Prostate gland (tissue), 2 donors: ENCODE results near the gene KRT13. TPM values are rescaled to one million over a fixed set of nuclear protein-coding genes. Genes with fewer than 3 reads are reported as not detected.

Experiments
- DNase-seq: peaks from one replicate; pipeline ENCODE4 v3.0.0-alpha.2; 2019; ENCODE audit warnings: low spot score
- H3K27ac ChIP-seq, 2 donors: fragments of 200-600 bp; sonication (generic); 2 replicates each; pipeline ENCODE4 v1.5.1; 2017 to 2019
- H3K27me3 ChIP-seq: fragments of 200-600 bp; sonication (generic); replicated peaks from 2 replicates; pipeline ENCODE4 v1.5.1; 2019; ENCODE audit not compliant: insufficient read depth
- H3K36me3 ChIP-seq, 2 donors: fragments of 200-600 bp; sonication (generic); 1 replicate in 1 of 2; 2 replicates in 1 of 2; pipeline versions ENCODE4 v1.5.1 to v1.8.1; 2017 to 2019
- H3K4me1 ChIP-seq: fragments of 200-600 bp; sonication (generic); replicated peaks from 2 replicates; pipeline ENCODE4 v1.5.1; 2019
- H3K4me3 ChIP-seq, 2 donors: fragments of 200-600 bp; sonication (generic); 2 replicates each; pipeline ENCODE4 v1.5.1; 2017 to 2019
- H3K9me3 ChIP-seq: fragments of 200-600 bp; sonication (generic); 2 replicates; pipeline ENCODE4 v1.5.1; 2017
- CTCF ChIP-seq, 4 experiments: fragments of 200-600 bp in 2 of 4; fragments of 450-650 bp in 2 of 4; sonication (generic) in 2 of 4; IDR thresholded peaks; 1 replicate in 3 of 4; 2 replicates in 1 of 4; pipeline ENCODE4 v1.5.1; 2016 to 2019; ENCODE audit warnings: antibody characterized with exemption in 4 of 4, mild to moderate bottlenecking in 2 of 4, moderate library complexity in 2 of 4
- POLR2A ChIP-seq: fragments of 450-650 bp; IDR thresholded peaks from one replicate; pipeline ENCODE4 v1.6.1; 2016; ENCODE audit warnings: antibody characterized with exemption, mild to moderate bottlenecking
- POLR2AphosphoS5 ChIP-seq: sonication (generic); formaldehyde crosslinking; IDR thresholded peaks from one replicate; pipeline ENCODE4 v1.6.1; 2017; ENCODE audit warnings: antibody characterized with exemption
- WGBS: methylation state at CpG from one replicate; pipeline ENCODE4 v1.1.5; 2018; 5-methylcytosine and 5-hydroxymethylcytosine counted together
- intact Hi-C: fragments of 100-400 bp; cut with DNase I; formaldehyde crosslinking; loops from one replicate; pipeline ENCODE4 v1.14.2; 2022
- total RNA-seq, 2 donors: library from RNA; depleted of rRNA; stranded (reverse); fragments of >200 nt; gene quantifications; one replicate each; pipeline ENCODE4 v1.1.0, GENCODE V29; 2016

The KRT13 gene
- total RNA-seq, 2 donors from 2014 or later, result 38.4 to 62.7 TPM

DNA sequence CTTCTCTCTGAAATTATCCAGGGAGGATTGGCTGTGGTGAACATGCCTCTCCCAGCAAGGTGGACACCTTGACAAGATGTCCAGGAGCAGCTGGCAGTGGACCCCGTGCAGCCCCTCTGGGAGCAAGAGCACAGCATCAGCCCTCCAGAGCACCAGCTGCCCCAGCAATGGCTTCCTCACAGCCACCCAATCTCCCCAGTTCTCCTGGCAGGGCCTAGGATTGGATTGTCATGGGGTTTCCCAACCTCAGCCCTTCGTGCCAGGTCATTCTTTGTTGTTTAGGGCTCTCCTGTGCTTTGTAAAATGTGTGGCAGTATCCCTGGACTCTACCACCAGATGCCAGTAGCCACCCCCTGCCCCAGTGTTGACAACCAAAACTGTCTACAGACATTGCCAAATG is 13.9 kb downstream of the KRT13 start:
- no peak for DNase-seq
- Histone ChIP-seq H3K27me3 (no peaks in the 10 kb centered on the region), H3K4me1 (no peaks in the 10 kb centered on the region), H3K9me3 (no peaks in the 10 kb centered on the region), H3K36me3 (no peaks in the 10 kb centered on the region), H3K27ac (no peak overlapping the region), H3K4me3 (no peak overlapping the region)
- TF ChIP-seq CTCF (IDR thresholded peaks at IDR 0.05) (no peak), POLR2AphosphoS5 (no peak), POLR2A (no peak)
- intact Hi-C loops, result no loop called here
- WGBS, result 20% methylated on average over 2 of the region's 2 CpGs

DNA sequence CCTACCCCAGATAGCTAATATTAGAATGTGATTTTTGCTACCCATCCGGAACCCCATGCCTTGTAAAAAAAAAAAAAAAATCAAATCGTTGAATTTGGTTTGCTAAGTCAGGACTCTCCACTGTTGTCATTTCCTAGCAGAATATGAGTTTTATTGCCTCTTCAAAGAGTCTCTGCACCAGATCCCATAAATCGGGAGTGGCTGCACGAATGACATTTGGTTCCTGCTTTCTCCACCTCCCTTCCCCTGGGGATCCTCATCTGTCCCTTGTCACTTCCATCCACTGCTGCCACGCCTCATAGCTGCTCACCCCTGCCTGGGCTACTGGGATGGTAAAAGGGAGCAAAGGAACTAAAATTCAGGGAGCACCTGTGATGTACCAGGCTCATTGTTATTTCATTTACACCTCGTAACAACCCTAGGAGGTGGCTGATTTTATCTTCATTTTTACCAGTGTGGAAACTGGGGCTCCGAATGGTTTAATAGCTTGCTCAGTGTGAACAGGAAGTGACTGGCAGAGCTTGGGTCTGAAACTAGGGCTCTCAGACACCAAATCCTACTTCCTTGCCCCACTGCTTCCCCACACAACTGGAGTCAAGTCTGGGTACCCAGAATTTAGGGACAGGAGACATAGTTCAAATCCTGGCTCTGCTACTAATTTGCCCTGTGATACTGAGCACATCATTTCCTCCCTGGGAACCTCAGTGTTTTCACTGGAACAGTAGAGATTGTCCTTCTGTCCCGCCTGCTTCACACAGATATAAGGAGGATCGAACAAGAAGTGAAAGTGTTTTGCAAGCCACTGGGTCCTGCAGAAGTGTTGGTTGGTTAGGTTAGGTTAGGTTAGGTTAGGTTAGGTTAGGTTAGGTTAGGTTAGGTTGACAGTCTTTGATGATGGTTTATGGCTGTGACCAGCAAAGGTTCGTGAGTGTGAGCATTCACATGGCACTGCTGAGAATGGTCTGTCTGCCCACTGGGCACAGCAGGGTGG is 15.1 kb downstream of the KRT13 start:
- H3K27me3 ChIP-seq, result no peaks in the 10 kb centered on the region
- H3K4me3 ChIP-seq, result no peak overlapping the region
- no peak overlapping the region for H3K27ac ChIP-seq
- intact Hi-C loops, result no loop called here
- H3K4me1 ChIP-seq, result no peaks in the 10 kb centered on the region
- no peak for TF ChIP-seq CTCF (IDR thresholded peaks at IDR 0.05)
- TF ChIP-seq POLR2A, result no peak
- no peak for TF ChIP-seq POLR2AphosphoS5
- 51% methylated on average over 10 of the region's 10 CpGs for WGBS
- H3K36me3 ChIP-seq, result no peaks in the 10 kb centered on the region
- no peak for DNase-seq
- H3K9me3 ChIP-seq, result no peaks in the 10 kb centered on the region

DNA sequence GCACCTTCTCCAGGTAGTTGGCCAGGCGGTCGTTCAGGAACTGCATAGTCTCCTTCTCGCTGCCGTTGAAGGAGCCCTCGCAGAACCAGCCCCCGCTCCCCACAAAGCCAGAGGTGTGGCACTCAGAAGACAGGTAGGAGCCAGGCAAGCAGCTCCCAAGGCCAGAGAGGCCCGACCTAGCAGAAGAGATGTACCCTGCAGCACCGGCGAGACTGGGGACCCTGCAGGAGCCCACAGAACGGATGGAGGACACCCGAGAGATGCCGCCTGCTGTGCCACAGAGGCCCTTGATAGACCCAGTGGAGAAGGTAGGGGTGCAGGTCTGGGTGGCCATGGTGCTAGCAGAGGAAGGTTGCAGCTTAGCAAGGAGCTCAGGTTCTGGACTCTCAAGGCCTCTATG is 15.9 kb downstream of the KRT13 start, which contains the start of gene KRT36:
TSS of gene KRT36 (minus strand) at position 380 of the 400 bp plus-strand sequence. CDS start at position 334, 46 bp downstream.
- Histone ChIP-seq H3K4me1 (no peaks in the 10 kb centered on the region), H3K27me3 (no peaks in the 10 kb centered on the region), H3K36me3 (no peaks in the 10 kb centered on the region), H3K9me3 (no peaks in the 10 kb centered on the region), H3K27ac (no peak within 1 kb of the TSS), H3K4me3 (no peak within 1 kb of the TSS)
- no peak for DNase-seq
- intact Hi-C loops, result no loop called here
- 98% methylated on average over 7 of the region's 12 CpGs for WGBS
- no peak for TF ChIP-seq POLR2A
- TF ChIP-seq CTCF (IDR thresholded peaks at IDR 0.05), result no peak
- TF ChIP-seq POLR2AphosphoS5, result no peak

DNA sequence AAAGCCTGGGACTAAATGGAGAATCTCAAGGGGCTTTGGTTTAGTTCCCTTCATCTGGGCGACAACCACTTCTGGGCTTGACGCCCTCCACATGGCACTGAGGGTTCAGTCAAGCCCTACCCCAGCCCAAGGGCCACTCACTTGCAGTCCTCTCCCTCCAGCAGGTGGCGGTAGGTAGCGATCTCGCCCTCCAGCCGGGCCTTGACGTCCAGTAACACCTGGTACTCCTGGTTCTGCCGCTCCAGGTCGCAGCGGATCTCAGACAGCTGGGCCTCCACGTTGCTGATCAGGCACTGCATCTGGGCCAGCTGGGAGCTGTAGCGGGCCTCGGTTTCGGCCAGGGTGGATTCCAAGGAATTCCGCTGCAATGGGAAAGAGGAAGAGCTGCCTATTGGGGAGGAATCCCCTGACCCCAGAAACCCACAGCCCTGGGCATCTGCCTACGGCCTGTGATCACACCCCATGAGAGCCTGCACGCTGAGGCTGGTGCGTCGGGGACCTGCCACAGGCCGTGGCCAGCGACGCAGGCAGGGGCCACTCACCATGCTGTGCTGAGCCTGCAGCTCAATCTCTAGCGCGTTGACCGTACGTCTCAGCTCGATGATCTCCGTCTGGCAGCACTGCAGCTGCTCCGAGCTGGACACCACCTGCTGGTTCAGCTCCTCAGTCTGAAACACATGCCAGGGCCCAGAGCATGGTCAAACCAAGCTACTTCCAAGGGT is 18.4 kb downstream of the KRT13 start:
- intact Hi-C loops, result no loop called here
- Histone ChIP-seq H3K4me3 (no peak overlapping the region), H3K4me1 (no peaks in the 10 kb centered on the region), H3K36me3 (no peaks in the 10 kb centered on the region), H3K9me3 (no peaks in the 10 kb centered on the region), H3K27ac (no peak overlapping the region), H3K27me3 (no peaks in the 10 kb centered on the region)
- WGBS, result 85% methylated on average over 29 of the region's 29 CpGs
- TF ChIP-seq POLR2AphosphoS5, result no peak
- TF ChIP-seq CTCF (IDR thresholded peaks at IDR 0.05), result no peak
- no peak for TF ChIP-seq POLR2A
- no peak for DNase-seq
